ENCODE data around the gene NAPA. TPM values are rescaled to one million over a fixed set of nuclear protein-coding genes. Genes with fewer than 3 reads are reported as not detected.

The NAPA gene
- total and polyA plus RNA-seq, 8 donors, result 46.1 to 170 (median 106) TPM

GRCh38 chr19:47514151-47514868, 553 bp downstream of the NAPA start:
- Histone ChIP-seq H3K27ac (peak overlapping the region; percentile 82 to 99 (median 98)), H3K27me3 (no peaks in the 10 kb centered on the region), H3K9me3 (no peaks in the 10 kb centered on the region), H3K4me3 (peak overlapping the region; percentile 73 to 93 (median 84)), H3K4me1 (peaks cover 48 to 56% (median 54%) of the 10 kb centered on the region in 4 donors), H3K36me3 (peaks cover 0 to 6% (median 2%) of the 10 kb centered on the region in 4 donors)
- intact Hi-C loops (cut with DNase I; ENCODE audit: low total_unique reads), result no loop called here
- DNase-seq, result peak in 1 of 2 donors; percentile 28
- WGBS, 5 donors, result 2 to 7% (median 3%) methylated on average over 32 to 40 of the region's 40 CpGs
- no peak for TF ChIP-seq CTCF (IDR thresholded peaks at IDR 0.05)
- no peak for TF ChIP-seq POLR2A (IDR thresholded peaks at IDR 0.05)
- TF ChIP-seq EP300 (IDR thresholded peaks at IDR 0.05), result no peak
- no peak for TF ChIP-seq POLR2AphosphoS5 (IDR thresholded peaks at IDR 0.05)

GRCh38 chr19:47512948-47513319, 1.9 kb downstream of the NAPA start:
- no peak for TF ChIP-seq EP300 (IDR thresholded peaks at IDR 0.05)
- TF ChIP-seq CTCF (IDR thresholded peaks at IDR 0.05), result no peak
- no peak for TF ChIP-seq POLR2A (IDR thresholded peaks at IDR 0.05)
- no peak for TF ChIP-seq POLR2AphosphoS5 (IDR thresholded peaks at IDR 0.05)
- Histone ChIP-seq H3K9me3 (no peaks in the 10 kb centered on the region), H3K4me1 (peaks cover 62 to 70% (median 68%) of the 10 kb centered on the region in 4 donors), H3K27ac (peak overlapping the region; percentile 82 to 99 (median 98)), H3K27me3 (no peaks in the 10 kb centered on the region), H3K36me3 (peaks cover 0 to 6% (median 2%) of the 10 kb centered on the region in 4 donors), H3K4me3 (peak overlapping the region; percentile 73 to 93 (median 84))
- WGBS, 5 donors, result 25 to 51% (median 34%) methylated on average over 8 of the region's 8 CpGs
- DNase-seq, result no peak
- intact Hi-C loops (cut with DNase I; ENCODE audit: low total_unique reads), result no loop called here

GRCh38 chr19:47512183-47512947, 2.5 kb downstream of the NAPA start:
- 19 to 34% (median 25%) methylated on average over 10 to 11 of the region's 11 CpGs for WGBS, 5 donors
- peak; percentile 79 to 83 for DNase-seq
- peak overlapping the region; percentile 82 to 99 (median 98) for H3K27ac ChIP-seq
- H3K36me3 ChIP-seq, result peaks cover 0 to 6% (median 2%) of the 10 kb centered on the region in 4 donors
- TF ChIP-seq POLR2A (IDR thresholded peaks at IDR 0.05) (no peak), POLR2AphosphoS5 (IDR thresholded peaks at IDR 0.05) (peak in 1 of 3 donors; percentile 10), CTCF (IDR thresholded peaks at IDR 0.05) (no peak), EP300 (IDR thresholded peaks at IDR 0.05) (no peak)
- no peaks in the 10 kb centered on the region for H3K9me3 ChIP-seq
- peak overlapping the region; percentile 73 to 93 (median 84) for H3K4me3 ChIP-seq
- peaks cover 68 to 76% (median 74%) of the 10 kb centered on the region in 4 donors for H3K4me1 ChIP-seq
- intact Hi-C loops (cut with DNase I; ENCODE audit: low total_unique reads), result no loop called here
- H3K27me3 ChIP-seq, result no peaks in the 10 kb centered on the region

GRCh38 chr19:47511681-47512080, 3.2 kb downstream of the NAPA start:
- intact Hi-C loops (cut with DNase I; ENCODE audit: low total_unique reads), result no loop called here
- H3K27me3 ChIP-seq, result no peaks in the 10 kb centered on the region
- peak overlapping the region; percentile 73 to 93 (median 84) for H3K4me3 ChIP-seq
- H3K4me1 ChIP-seq, result peaks cover 75 to 83% (median 81%) of the 10 kb centered on the region in 4 donors
- H3K9me3 ChIP-seq, result no peaks in the 10 kb centered on the region
- 42 to 60% (median 44%) methylated on average over 7 of the region's 7 CpGs for WGBS, 5 donors
- no peak for DNase-seq
- peak overlapping the region; percentile 73 to 99 (median 98) for H3K27ac ChIP-seq
- TF ChIP-seq POLR2A (IDR thresholded peaks at IDR 0.05) (no peak), CTCF (IDR thresholded peaks at IDR 0.05) (no peak), EP300 (IDR thresholded peaks at IDR 0.05) (no peak), POLR2AphosphoS5 (IDR thresholded peaks at IDR 0.05) (no peak)
- H3K36me3 ChIP-seq, result peaks cover 0 to 6% (median 4%) of the 10 kb centered on the region in 4 donors

All from stomach (tissue), 9 donors.